ENCODE measurements around the gene GNL3L. TPM values are rescaled to one million over a fixed set of nuclear protein-coding genes. Genes with fewer than 3 reads are reported as not detected.
"Not testable (repeated sequence)": the region's sequence is repeated elsewhere in the genome, so short reads cannot be mapped to it uniquely, and the experiment has no call there.

The GNL3L gene
- total RNA-seq, 1 donor from 2014 or later = 70.5 TPM

- H3K27ac Mint-ChIP-seq = no peak overlapping the region
- ChIA-PET CTCF (no interaction called here), POLR2A (no interaction called here)
- no peak for DNase-seq
- H3K4me3 Mint-ChIP-seq = no peak overlapping the region
- H3K27me3 Mint-ChIP-seq = no peaks in the 10 kb centered on the region
- no peak for TF ChIP-seq CTCF (IDR thresholded peaks at IDR 0.05)
- intact Hi-C loops (cut with micrococcal nuclease) = no loop called here
- H3K4me1 Mint-ChIP-seq = no peaks in the 10 kb centered on the region
- no peaks in the 10 kb centered on the region for H3K9me3 Mint-ChIP-seq
- H3K36me3 Mint-ChIP-seq (ENCODE audit: low read depth) = peaks cover 65% of the 10 kb centered on the region
- no peak for ATAC-seq (ENCODE audit: low read depth)
Observed at GRCh38 chrX:54560411-54560810, 30.4 kb downstream of the GNL3L start.

GRCh38 chrX:54561622-54562021 lies 31.6 kb downstream of the GNL3L start:
- ChIA-PET CTCF (no interaction called here), POLR2A (no interaction called here)
- no peaks in the 10 kb centered on the region for H3K4me1 Mint-ChIP-seq
- DNase-seq (no peak), ATAC-seq (ENCODE audit: low read depth) (no peak)
- no peak overlapping the region for H3K27ac Mint-ChIP-seq
- TF ChIP-seq CTCF (IDR thresholded peaks at IDR 0.05) = no peak
- no peaks in the 10 kb centered on the region for H3K9me3 Mint-ChIP-seq
- no peak overlapping the region for H3K4me3 Mint-ChIP-seq
- intact Hi-C loops (cut with micrococcal nuclease) = no loop called here
- H3K27me3 Mint-ChIP-seq = no peaks in the 10 kb centered on the region
- H3K36me3 Mint-ChIP-seq (ENCODE audit: low read depth) = peaks cover 60% of the 10 kb centered on the region

GRCh38 chrX:54564936-54565335 lies 34.9 kb downstream of the GNL3L start:
- intact Hi-C loops (cut with micrococcal nuclease) = no loop called here
- DNase-seq (no peak), ATAC-seq (ENCODE audit: low read depth) (no peak)
- Mint-ChIP-seq H3K27ac (no peak overlapping the region), H3K9me3 (peaks cover 2% of the 10 kb centered on the region), H3K4me1 (no peaks in the 10 kb centered on the region), H3K27me3 (no peaks in the 10 kb centered on the region), H3K36me3 (ENCODE audit: low read depth) (peaks cover 54% of the 10 kb centered on the region), H3K4me3 (no peak overlapping the region)
- no peak for TF ChIP-seq CTCF (IDR thresholded peaks at IDR 0.05)
- ChIA-PET POLR2A (no interaction called here), CTCF (no interaction called here)

- no peaks in the 10 kb centered on the region for H3K4me1 Mint-ChIP-seq
- intact Hi-C loops (cut with micrococcal nuclease) = loop anchor here (10.0 kb wide), 1 partner anchor 64 kb away; no protein-coding TSS in a partner anchor
- H3K36me3 Mint-ChIP-seq (ENCODE audit: low read depth) = peaks cover 30% of the 10 kb centered on the region
- no peak overlapping the region for H3K4me3 Mint-ChIP-seq
- ChIA-PET POLR2A (no interaction called here), CTCF (no interaction called here)
- DNase-seq = no peak
- ATAC-seq (ENCODE audit: low read depth) = no peak
- H3K27me3 Mint-ChIP-seq = no peaks in the 10 kb centered on the region
- H3K27ac Mint-ChIP-seq = no peak overlapping the region
- peaks cover 6% of the 10 kb centered on the region for H3K9me3 Mint-ChIP-seq
- TF ChIP-seq CTCF (IDR thresholded peaks at IDR 0.05) = no peak
Observed at GRCh38 chrX:54570332-54570731, 40.3 kb downstream of the GNL3L start.

- H3K4me1 Mint-ChIP-seq; CTCF ChIA-PET; H3K27ac Mint-ChIP-seq; POLR2A ChIA-PET; ATAC-seq (ENCODE audit: low read depth); DNase-seq; H3K9me3 Mint-ChIP-seq; H3K27me3 Mint-ChIP-seq; H3K4me3 Mint-ChIP-seq: not testable (repeated sequence)
- peaks cover 30% of the 10 kb centered on the region for H3K36me3 Mint-ChIP-seq (ENCODE audit: low read depth)
- intact Hi-C loops (cut with micrococcal nuclease) = loop anchor here (10.0 kb wide), 1 partner anchor 62 kb away; no protein-coding TSS in a partner anchor
Observed at GRCh38 chrX:54572641-54573040, 42.6 kb downstream of the GNL3L start.

- intact Hi-C loops (cut with micrococcal nuclease) = no loop called here
- DNase-seq (no peak), ATAC-seq (ENCODE audit: low read depth) (no peak)
- no peak overlapping the region for H3K4me3 Mint-ChIP-seq
- H3K27ac Mint-ChIP-seq = no peak overlapping the region
- H3K9me3 Mint-ChIP-seq = peaks cover 2% of the 10 kb centered on the region
- no peaks in the 10 kb centered on the region for H3K27me3 Mint-ChIP-seq
- peaks cover 14% of the 10 kb centered on the region for H3K36me3 Mint-ChIP-seq (ENCODE audit: low read depth)
- H3K4me1 Mint-ChIP-seq = peaks cover 6% of the 10 kb centered on the region
- ChIA-PET POLR2A (no interaction called here), CTCF (no interaction called here)
- no peak for TF ChIP-seq CTCF (IDR thresholded peaks at IDR 0.05)
Observed at GRCh38 chrX:54597728-54598127, 67.7 kb downstream of the GNL3L start.
